SK-N-SH treated with all-trans-retinoic acid at 6 μM for 48 hours (cell line): Measurements from ENCODE around the gene HTT.

ENCODE experiments used
- ATAC-seq: fragments of 200-7000 bp; cut with Tn5 transposase; 3 replicates; pipeline ENCODE4 v1.9.1; 2020; ENCODE audit warnings: mild to moderate bottlenecking, moderate library complexity
- ARNTL ChIP-seq: fragments of 450-650 bp; formaldehyde crosslinking; IDR thresholded peaks from 2 replicates; pipeline ENCODE4 v1.5.0; 2020; ENCODE audit warnings: low read depth, mild to moderate bottlenecking, moderate library complexity, borderline replicate concordance
- BACH2 ChIP-seq: fragments of 250-450 bp; sonication (Bioruptor Pico); IDR thresholded peaks from 2 replicates; pipeline ENCODE4 v1.9.0; 2021; ENCODE audit warnings: mild to moderate bottlenecking, borderline replicate concordance
- CSDC2 ChIP-seq: fragments of 250-450 bp; sonication (Bioruptor Pico); IDR thresholded peaks from 2 replicates; pipeline ENCODE4 v1.5.0; 2020; ENCODE audit warnings: mild to moderate bottlenecking, moderate library complexity
- ESRRG ChIP-seq: fragments of 250-450 bp; sonication (Bioruptor Pico); IDR thresholded peaks from 2 replicates; pipeline ENCODE4 v1.6.1; 2021; ENCODE audit warnings: mild to moderate bottlenecking
- GLIS3 ChIP-seq: fragments of 250-450 bp; sonication (Bioruptor Pico); IDR thresholded peaks from 2 replicates; pipeline ENCODE4 v1.5.0; 2020; ENCODE audit warnings: mild to moderate bottlenecking, moderate library complexity
- ISL1 ChIP-seq: fragments of 250-450 bp; sonication (Bioruptor Pico); IDR thresholded peaks from 2 replicates; pipeline ENCODE4 v2.1.2; 2022; ENCODE audit warnings: mild to moderate bottlenecking, moderate library complexity
- OSR1 ChIP-seq: fragments of 250-450 bp; sonication (Bioruptor Pico); IDR thresholded peaks from 2 replicates; pipeline ENCODE4 v1.8.0; 2022; ENCODE audit warnings: moderate library complexity, mild to moderate bottlenecking, inconsistent platforms
- POU6F1 ChIP-seq: fragments of 250-450 bp; sonication (Bioruptor Pico); IDR thresholded peaks from 2 replicates; pipeline ENCODE4 v1.8.0; 2021; ENCODE audit warnings: low read depth, mild to moderate bottlenecking, moderate library complexity, borderline replicate concordance
- PPARA ChIP-seq: fragments of 250-450 bp; sonication (Bioruptor Pico); IDR thresholded peaks from 2 replicates; pipeline ENCODE4 v1.5.0; 2020; ENCODE audit warnings: mild to moderate bottlenecking, borderline replicate concordance
- RARB ChIP-seq: fragments of 250-450 bp; sonication (Bioruptor Pico); IDR thresholded peaks from 2 replicates; pipeline ENCODE4 v1.8.0; 2021; ENCODE audit warnings: mild to moderate bottlenecking, moderate library complexity
- SNAI2 ChIP-seq: fragments of 250-450 bp; sonication (Bioruptor Pico); IDR thresholded peaks from 2 replicates; pipeline ENCODE4 v1.5.0; 2020; ENCODE audit warnings: mild to moderate bottlenecking, moderate library complexity
- TOX ChIP-seq: fragments of 250-450 bp; sonication (Bioruptor Pico); IDR thresholded peaks from 2 replicates; pipeline ENCODE4 v1.8.0; 2021; ENCODE audit warnings: mild to moderate bottlenecking, moderate library complexity, borderline replicate concordance
- ZC3H10 ChIP-seq: fragments of 250-450 bp; sonication (Bioruptor Pico); IDR thresholded peaks from 2 replicates; pipeline ENCODE4 v1.5.1; 2021; ENCODE audit warnings: mild to moderate bottlenecking, moderate library complexity
- ZNF565 ChIP-seq: fragments of 450-650 bp; formaldehyde crosslinking; conservative IDR thresholded peaks from 2 replicates; pipeline ENCODE4 v1.5.0; 2020; ENCODE audit warnings: low read depth, mild to moderate bottlenecking, moderate library complexity
- ZNF70 ChIP-seq: fragments of 450-650 bp; formaldehyde crosslinking; IDR thresholded peaks from 2 replicates; pipeline ENCODE4 v1.5.0; 2020; ENCODE audit warnings: mild to moderate bottlenecking, moderate library complexity
- ZNF8 ChIP-seq: fragments of 450-650 bp; formaldehyde crosslinking; IDR thresholded peaks from 2 replicates; pipeline ENCODE4 v1.5.0; 2020; ENCODE audit warnings: mild to moderate bottlenecking, moderate library complexity
- TF ChIP-seq, protein P1 (sequence below): fragments of 250-450 bp; sonication (Bioruptor Pico); IDR thresholded peaks from 2 replicates; pipeline ENCODE4 v1.8.0; 2020; ENCODE audit warnings: mild to moderate bottlenecking, moderate library complexity, borderline replicate concordance
- TF ChIP-seq, protein P2 (sequence below): fragments of 250-450 bp; sonication (Bioruptor Pico); IDR thresholded peaks from 2 replicates; pipeline ENCODE4 v1.5.1; 2020; ENCODE audit warnings: low read depth, mild to moderate bottlenecking, moderate library complexity
- TF ChIP-seq, protein P3 (sequence below): fragments of 250-450 bp; sonication (Bioruptor Pico); IDR thresholded peaks from 2 replicates; pipeline ENCODE4 v1.5.1; 2021; ENCODE audit warnings: mild to moderate bottlenecking, moderate library complexity
- TF ChIP-seq, protein P4 (sequence below): fragments of 250-450 bp; sonication (Bioruptor Pico); IDR thresholded peaks from 2 replicates; pipeline ENCODE4 v1.5.0; 2020; ENCODE audit warnings: mild to moderate bottlenecking, moderate library complexity

HTT gene

DNA sequence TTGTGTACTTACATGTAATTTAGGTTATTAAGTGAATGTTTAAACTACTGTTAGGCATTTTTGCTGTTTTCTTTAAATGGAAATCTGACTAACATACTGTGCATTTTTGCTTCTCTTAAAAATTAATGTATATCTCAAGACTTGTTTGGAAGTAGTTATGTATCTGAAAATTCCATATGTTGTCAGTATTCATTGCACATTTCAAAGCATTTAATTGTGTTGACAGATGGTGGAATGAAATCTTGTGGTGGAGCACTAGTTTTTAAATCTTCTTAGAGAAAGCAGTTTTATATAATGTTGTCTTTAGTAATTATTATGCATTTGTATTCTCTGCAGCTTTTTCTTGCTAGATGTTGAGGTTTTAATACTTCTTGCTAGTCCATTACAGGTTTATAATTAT lies 102.9 kb downstream of the HTT start:
- no peak for ATAC-seq
- no peak for TF ChIP-seq OSR1 (CRISPR knock-in tag)
- TF ChIP-seq ESRRG (CRISPR knock-in tag), result no peak
- no peak for TF ChIP-seq ZNF70
- no peak for TF ChIP-seq GLIS3 (CRISPR knock-in tag)
- TF ChIP-seq, protein P1, sequence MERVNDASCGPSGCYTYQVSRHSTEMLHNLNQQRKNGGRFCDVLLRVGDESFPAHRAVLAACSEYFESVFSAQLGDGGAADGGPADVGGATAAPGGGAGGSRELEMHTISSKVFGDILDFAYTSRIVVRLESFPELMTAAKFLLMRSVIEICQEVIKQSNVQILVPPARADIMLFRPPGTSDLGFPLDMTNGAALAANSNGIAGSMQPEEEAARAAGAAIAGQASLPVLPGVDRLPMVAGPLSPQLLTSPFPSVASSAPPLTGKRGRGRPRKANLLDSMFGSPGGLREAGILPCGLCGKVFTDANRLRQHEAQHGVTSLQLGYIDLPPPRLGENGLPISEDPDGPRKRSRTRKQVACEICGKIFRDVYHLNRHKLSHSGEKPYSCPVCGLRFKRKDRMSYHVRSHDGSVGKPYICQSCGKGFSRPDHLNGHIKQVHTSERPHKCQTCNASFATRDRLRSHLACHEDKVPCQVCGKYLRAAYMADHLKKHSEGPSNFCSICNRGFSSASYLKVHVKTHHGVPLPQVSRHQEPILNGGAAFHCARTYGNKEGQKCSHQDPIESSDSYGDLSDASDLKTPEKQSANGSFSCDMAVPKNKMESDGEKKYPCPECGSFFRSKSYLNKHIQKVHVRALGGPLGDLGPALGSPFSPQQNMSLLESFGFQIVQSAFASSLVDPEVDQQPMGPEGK (CRISPR knock-in tag), result no peak
- no peak for TF ChIP-seq SNAI2 (CRISPR knock-in tag)
- TF ChIP-seq ZNF565 (CRISPR knock-in tag), result no peak
- no peak for TF ChIP-seq BACH2
- TF ChIP-seq ZC3H10, result no peak
- TF ChIP-seq CSDC2 (CRISPR knock-in tag), result no peak
- no peak for TF ChIP-seq POU6F1 (CRISPR knock-in tag)
- no peak for TF ChIP-seq ISL1 (CRISPR knock-in tag)
- no peak for TF ChIP-seq PPARA (CRISPR knock-in tag)
- TF ChIP-seq ZNF8, result no peak
- no peak for TF ChIP-seq TOX (CRISPR knock-in tag)
- TF ChIP-seq, protein P2, sequence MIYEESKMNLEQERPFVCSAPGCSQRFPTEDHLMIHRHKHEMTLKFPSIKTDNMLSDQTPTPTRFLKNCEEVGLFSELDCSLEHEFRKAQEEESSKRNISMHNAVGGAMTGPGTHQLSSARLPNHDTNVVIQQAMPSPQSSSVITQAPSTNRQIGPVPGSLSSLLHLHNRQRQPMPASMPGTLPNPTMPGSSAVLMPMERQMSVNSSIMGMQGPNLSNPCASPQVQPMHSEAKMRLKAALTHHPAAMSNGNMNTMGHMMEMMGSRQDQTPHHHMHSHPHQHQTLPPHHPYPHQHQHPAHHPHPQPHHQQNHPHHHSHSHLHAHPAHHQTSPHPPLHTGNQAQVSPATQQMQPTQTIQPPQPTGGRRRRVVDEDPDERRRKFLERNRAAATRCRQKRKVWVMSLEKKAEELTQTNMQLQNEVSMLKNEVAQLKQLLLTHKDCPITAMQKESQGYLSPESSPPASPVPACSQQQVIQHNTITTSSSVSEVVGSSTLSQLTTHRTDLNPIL, result no peak
- TF ChIP-seq RARB (CRISPR knock-in tag), result no peak
- TF ChIP-seq, protein P3, sequence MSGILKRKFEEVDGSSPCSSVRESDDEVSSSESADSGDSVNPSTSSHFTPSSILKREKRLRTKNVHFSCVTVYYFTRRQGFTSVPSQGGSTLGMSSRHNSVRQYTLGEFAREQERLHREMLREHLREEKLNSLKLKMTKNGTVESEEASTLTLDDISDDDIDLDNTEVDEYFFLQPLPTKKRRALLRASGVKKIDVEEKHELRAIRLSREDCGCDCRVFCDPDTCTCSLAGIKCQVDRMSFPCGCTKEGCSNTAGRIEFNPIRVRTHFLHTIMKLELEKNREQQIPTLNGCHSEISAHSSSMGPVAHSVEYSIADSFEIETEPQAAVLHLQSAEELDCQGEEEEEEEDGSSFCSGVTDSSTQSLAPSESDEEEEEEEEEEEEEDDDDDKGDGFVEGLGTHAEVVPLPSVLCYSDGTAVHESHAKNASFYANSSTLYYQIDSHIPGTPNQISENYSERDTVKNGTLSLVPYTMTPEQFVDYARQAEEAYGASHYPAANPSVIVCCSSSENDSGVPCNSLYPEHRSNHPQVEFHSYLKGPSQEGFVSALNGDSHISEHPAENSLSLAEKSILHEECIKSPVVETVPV (CRISPR knock-in tag), result no peak

DNA sequence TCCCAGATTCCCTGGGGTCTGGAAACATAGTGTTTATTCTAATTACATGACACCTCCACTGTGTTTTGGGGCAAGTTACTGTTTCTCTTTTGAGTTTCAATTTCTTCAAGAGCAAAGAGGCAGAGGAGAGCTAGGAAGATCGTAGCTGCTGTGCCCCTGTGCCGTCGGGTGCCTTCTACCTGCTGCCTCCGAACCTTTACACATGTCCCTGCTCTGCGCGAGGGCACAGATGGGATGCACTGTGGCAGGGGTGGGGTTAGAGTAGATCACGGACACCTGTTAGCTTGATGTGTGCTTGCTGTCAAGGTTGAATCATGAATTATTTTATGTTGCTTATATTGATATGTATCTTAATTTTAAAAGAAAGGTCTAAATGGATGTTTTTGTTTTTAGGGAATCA lies 103.4 kb downstream of the HTT start:
- ATAC-seq, result no peak
- TF ChIP-seq ZNF70 (no peak), SNAI2 (CRISPR knock-in tag) (no peak), ZNF8 (no peak), RARB (CRISPR knock-in tag) (no peak), BACH2 (no peak), ARNTL (CRISPR knock-in tag) (no peak), OSR1 (CRISPR knock-in tag) (no peak), CSDC2 (CRISPR knock-in tag) (no peak), TOX (CRISPR knock-in tag) (no peak), ESRRG (CRISPR knock-in tag) (no peak), ISL1 (CRISPR knock-in tag) (no peak)
- TF ChIP-seq, protein P1 (CRISPR knock-in tag), result no peak
- TF ChIP-seq, protein P3 (CRISPR knock-in tag), result no peak
- TF ChIP-seq, protein P2, result no peak
- TF ChIP-seq, protein P4, sequence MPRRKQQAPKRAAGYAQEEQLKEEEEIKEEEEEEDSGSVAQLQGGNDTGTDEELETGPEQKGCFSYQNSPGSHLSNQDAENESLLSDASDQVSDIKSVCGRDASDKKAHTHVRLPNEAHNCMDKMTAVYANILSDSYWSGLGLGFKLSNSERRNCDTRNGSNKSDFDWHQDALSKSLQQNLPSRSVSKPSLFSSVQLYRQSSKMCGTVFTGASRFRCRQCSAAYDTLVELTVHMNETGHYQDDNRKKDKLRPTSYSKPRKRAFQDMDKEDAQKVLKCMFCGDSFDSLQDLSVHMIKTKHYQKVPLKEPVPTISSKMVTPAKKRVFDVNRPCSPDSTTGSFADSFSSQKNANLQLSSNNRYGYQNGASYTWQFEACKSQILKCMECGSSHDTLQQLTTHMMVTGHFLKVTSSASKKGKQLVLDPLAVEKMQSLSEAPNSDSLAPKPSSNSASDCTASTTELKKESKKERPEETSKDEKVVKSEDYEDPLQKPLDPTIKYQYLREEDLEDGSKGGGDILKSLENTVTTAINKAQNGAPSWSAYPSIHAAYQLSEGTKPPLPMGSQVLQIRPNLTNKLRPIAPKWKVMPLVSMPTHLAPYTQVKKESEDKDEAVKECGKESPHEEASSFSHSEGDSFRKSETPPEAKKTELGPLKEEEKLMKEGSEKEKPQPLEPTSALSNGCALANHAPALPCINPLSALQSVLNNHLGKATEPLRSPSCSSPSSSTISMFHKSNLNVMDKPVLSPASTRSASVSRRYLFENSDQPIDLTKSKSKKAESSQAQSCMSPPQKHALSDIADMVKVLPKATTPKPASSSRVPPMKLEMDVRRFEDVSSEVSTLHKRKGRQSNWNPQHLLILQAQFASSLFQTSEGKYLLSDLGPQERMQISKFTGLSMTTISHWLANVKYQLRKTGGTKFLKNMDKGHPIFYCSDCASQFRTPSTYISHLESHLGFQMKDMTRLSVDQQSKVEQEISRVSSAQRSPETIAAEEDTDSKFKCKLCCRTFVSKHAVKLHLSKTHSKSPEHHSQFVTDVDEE (CRISPR knock-in tag), result no peak
